NCI-H2081 treated with DMSO at 0.1 percent for 48 hours (cell line): Measurements from ENCODE around the gene ZACN.
A peak's percentile ranks its signal among the peaks of the same experiment; 100 is the strongest.

Experiments used
- DNase-seq: peaks from one replicate; lab custom pipeline; 2025; lab: John Stamatoyannopoulos, UW

The ZACN gene

GRCh38 chr17:76102944-76103273 lies 23.9 kb downstream of the ZACN start:
- no peak for DNase-seq

- peak; percentile 53 for DNase-seq
Measured at GRCh38 chr17:76103274-76104139, 24.5 kb downstream of the ZACN start, which contains the start of gene EXOC7. TSS of gene EXOC7 (minus strand) at chr17:76103787. CDS start at chr17:76103692, 95 bp downstream.

- no peak for DNase-seq
Measured at GRCh38 chr17:76104140-76104895, 25.3 kb downstream of the ZACN start.

GRCh38 chr17:76104896-76105231 lies 25.9 kb downstream of the ZACN start:
- DNase-seq: no peak

GRCh38 chr17:76106703-76107102 lies 27.7 kb downstream of the ZACN start:
- no peak for DNase-seq

- no peak for DNase-seq
Measured at GRCh38 chr17:76107509-76107908, 28.5 kb downstream of the ZACN start.

GRCh38 chr17:76111956-76112355 lies 33.0 kb downstream of the ZACN start:
- DNase-seq: no peak

GRCh38 chr17:76115138-76115754 lies 36.3 kb downstream of the ZACN start:
- no peak for DNase-seq

- no peak for DNase-seq
Measured at GRCh38 chr17:76119409-76120371, 40.7 kb downstream of the ZACN start.

- DNase-seq: no peak
Measured at GRCh38 chr17:76120658-76121008, 41.7 kb downstream of the ZACN start.

- DNase-seq: no peak
Measured at GRCh38 chr17:76121932-76122430, 43.0 kb downstream of the ZACN start.

- no peak for DNase-seq
Measured at GRCh38 chr17:76122431-76123190, 43.6 kb downstream of the ZACN start.

GRCh38 chr17:76123191-76123499 lies 44.2 kb downstream of the ZACN start:
- no peak for DNase-seq

- DNase-seq: no peak
Measured at GRCh38 chr17:76123749-76124581, 45.0 kb downstream of the ZACN start.

- no peak for DNase-seq
Measured at GRCh38 chr17:76124582-76125390, 45.8 kb downstream of the ZACN start.

- no peak for DNase-seq
Measured at GRCh38 chr17:76125391-76125675, 46.4 kb downstream of the ZACN start.

GRCh38 chr17:76125922-76126321 lies 46.9 kb downstream of the ZACN start:
- no peak for DNase-seq

GRCh38 chr17:76130473-76130872 lies 51.5 kb downstream of the ZACN start:
- DNase-seq: no peak

- no peak for DNase-seq
Measured at GRCh38 chr17:76131051-76131691, 52.2 kb downstream of the ZACN start.
